Jurkat, Clone E6-1 (cell line): Measurements from ENCODE around the gene ARHGDIB.

Experiments used
- DNase-seq: peaks from one replicate; pipeline ENCODE4 v3.0.0-alpha.2; 2011; ENCODE audit warnings: low read depth, low spot score
- H3K4me3 ChIP-seq: 2 replicates; pipeline ENCODE4 v1.5.1; 2011; ENCODE audit warnings: mild to moderate bottlenecking, low read length, control low read depth, moderate library complexity

Gene ARHGDIB

DNA sequence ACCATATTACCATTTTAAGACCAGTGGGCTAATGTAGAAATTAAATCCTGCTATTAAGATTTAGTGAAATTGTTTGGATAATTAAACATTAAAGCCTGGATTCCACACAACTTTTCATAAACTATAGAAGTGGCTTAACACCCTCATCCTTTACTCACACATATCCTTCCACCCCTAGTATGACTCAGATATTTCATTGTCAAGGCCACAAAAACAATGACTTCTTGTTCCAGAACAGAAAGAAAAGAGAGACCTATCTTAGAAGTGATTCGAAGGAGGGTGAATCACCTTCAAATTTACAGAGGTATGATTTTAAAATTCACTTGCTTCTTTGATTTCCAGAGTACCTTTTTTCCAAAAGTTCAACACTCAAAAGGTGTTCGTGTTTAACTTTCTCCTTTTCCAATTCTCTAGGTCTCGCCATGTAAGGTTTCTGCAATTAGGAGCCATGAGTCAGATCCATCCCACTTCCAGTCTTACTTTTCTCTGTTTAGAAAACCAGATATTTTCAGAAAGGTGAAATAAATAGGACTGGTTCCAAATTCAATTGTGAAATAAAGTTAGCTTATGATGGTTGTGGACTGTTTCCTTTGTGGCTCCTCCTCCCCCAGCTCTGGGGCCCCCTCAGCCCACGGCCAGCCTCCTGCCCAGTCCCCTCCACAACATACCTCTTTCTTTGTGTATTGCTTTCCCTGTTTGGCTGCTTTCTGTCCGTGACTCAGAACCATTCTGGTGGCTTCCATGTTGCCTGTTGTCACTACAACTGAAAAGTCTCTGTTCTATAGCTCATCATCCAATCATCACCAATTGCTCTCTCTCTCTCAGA is 51.1 kb downstream of the ARHGDIB start:
- no peak overlapping the region for H3K4me3 ChIP-seq
- no peak for DNase-seq

DNA sequence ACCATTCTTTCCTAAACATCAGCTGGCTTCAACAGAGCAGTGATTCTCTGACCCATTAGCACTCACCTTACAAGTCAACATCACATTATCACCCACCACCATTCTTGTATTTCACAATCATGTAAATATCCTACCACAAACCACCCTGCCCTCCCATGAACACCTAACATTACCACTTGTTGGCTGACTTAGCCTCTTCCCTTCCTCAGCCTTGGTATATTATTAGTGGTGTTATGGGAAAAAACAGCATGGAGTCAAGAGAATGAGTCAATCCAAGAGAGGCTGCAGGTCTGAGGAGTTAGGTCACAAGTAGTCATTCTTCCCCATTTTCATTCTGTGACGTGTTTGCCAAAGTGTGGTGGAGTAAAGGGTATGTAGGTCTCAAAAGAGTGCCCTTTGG is 53.4 kb downstream of the ARHGDIB start:
- DNase-seq = no peak
- no peak overlapping the region for H3K4me3 ChIP-seq

DNA sequence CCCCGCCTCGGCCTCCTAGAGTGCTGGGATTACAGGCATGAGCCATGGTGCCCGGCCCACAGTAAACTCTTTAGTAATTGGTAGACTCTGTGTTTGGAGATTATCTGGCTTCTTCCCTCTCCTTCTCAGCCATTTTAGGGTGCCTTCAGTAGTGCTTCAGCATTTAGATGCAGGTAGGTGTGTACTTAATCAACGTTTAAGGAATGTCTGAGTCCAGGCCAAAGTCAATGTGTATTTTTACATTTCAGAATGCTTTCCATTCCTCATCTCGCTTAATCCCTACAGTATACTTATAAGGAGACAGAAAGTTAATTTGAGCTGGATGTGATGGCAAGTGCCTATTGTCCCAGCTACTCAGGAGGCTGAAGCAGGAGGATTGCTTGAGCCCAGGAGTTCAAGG is 55.3 kb downstream of the ARHGDIB start:
- no peak overlapping the region for H3K4me3 ChIP-seq
- no peak for DNase-seq

DNA sequence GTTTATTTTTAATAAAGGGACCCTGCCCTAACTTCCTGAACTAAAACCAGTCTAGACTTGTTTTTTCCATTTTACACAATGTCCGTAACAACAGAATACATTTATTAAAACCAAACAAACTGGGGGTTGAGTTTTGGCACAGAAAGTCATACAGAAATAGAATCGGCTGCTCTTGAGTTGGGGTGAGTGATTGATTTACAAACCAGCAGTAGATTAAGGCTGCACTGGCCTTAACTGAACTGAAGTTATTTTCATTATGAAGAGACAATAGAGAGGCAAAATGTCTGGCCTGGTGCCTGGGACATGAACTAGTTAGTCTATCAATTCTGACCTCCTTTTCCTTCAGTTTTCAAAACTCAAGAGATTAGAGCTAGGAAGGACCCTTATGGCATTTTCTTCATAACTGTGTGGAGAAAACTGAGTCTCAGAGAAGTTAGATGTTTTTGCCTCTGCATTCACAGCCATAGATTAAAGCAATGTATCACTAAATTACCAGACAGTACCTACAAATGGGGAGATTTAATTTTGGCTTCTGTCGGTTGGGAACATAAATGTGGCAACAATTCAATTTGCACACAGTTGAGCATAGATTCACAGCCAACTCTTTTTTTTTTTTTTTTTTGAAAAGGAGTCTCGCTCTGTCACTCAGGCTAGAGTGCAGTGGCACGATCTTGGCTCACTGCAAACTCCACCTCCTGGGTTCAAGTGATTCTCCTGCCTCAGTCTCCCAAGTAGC is 56.0 kb downstream of the ARHGDIB start:
- H3K4me3 ChIP-seq = no peak overlapping the region
- no peak for DNase-seq

GRCh38 chr12:14904854-14905253 is 56.5 kb downstream of the ARHGDIB start:
- H3K4me3 ChIP-seq = no peak overlapping the region

DNA sequence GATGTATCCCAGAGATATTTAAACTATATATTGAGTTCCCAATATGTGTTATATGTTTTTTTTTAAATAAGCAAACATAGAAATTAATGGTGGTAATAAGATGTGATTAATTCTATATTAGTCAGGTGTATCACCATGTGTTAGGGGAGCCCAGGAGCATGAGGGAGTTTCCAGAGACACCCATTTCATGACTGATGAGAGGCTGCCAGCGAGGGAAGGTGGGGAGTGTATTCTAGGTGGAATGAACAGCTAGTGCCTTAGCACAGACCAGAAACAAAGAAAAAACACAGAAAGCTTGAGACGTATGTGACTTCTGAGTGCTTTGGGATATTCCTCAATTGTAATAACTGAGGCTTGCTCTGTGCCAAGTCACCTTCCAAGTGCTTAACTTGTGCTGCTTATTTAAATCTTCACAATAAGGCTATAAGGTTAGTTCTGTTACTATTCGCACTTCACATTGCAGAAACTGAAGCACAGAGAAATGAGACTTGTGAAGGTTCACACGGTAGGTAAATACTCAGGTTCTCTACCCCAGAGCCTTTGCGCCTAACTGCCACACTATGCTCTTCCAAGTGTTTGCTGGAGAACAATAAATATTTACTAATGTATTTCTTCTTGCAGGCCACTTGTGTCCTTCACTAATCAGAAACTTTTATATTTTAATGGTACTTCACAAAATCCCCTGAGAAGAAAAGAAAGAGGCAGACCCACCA is 57.9 kb downstream of the ARHGDIB start:
- no peak for DNase-seq
- H3K4me3 ChIP-seq = no peak overlapping the region

More at GRCh38 chr12:14904854-14905253, 56.5 kb downstream of the ARHGDIB start:
- DNase-seq = no peak

- no peak overlapping the region for H3K4me3 ChIP-seq
- DNase-seq = no peak
Measured at GRCh38 chr12:14902465-14902864, 58.9 kb downstream of the ARHGDIB start.

- H3K4me3 ChIP-seq = no peak overlapping the region
- peak; percentile 23 for DNase-seq
Measured at GRCh38 chr12:14901228-14901562, 60.2 kb downstream of the ARHGDIB start.

- no peak overlapping the region for H3K4me3 ChIP-seq
- no peak for DNase-seq
Measured at GRCh38 chr12:14900521-14901227, 60.7 kb downstream of the ARHGDIB start.

DNA sequence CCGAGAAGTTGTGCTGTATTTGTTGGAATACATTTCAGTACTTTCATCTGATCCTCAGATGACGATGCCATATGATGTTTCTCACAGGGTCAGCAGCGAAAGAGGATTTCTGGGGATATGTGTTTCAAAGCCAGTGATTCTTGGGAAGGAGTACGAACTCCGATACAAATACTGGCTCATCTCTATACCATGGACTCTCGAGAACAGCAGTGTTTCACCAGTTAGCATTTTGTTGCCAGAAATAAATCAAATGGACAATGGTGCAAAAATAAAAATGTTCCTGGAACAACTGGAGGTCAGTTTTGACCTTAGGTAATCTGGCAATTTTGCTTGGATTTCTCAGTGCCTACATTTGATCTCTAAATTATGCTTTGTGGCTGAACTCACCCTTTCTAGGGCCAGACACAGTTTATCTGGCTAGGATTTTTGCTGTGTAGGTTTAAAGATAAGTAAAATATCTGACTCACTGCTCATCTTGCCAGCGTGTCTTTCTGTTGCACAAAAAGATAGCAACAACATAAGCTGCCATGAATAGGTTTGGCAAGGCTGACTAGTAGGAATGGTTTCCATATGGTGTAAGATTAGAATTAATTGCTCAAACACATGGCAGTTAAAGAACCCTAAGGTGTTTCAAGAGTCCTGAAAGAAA is 64.8 kb downstream of the ARHGDIB start:
- no peak overlapping the region for H3K4me3 ChIP-seq
- DNase-seq = no peak

DNA sequence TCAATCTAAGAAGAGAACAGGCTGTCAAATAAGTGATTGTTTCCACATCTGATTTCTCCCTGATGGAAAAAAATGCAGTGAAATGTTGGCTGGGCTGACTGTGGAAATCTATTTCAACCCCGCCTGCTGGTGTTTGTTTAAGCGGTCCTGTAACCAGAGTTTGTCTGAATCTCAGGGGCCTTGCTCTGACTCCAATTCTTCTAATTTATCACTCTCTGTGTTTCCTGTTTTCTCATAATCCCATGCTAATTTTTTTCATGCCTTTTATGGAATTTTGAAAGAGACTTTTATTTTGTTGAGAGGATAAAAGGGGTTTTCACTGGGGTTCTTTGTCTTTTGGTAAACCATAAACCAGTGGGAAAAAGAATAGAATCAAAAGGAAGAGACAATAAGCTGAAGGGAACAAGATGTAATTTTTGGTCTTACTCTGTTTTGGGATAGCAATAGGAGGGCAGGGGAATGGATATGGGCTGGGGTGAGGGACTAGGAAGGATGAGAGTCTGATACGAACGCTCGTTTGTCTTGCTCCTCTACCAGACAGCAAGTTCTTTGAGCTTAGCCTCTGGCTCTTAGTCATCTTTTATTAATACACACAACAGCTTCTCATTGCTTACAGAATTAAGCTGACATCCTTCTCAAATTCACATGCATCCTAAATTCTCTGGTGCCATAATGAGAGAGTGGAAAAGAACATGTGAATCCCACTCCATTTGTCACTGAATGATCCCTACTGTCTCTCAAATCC is 67.7 kb downstream of the ARHGDIB start:
- no peak overlapping the region for H3K4me3 ChIP-seq
- no peak for DNase-seq

DNA sequence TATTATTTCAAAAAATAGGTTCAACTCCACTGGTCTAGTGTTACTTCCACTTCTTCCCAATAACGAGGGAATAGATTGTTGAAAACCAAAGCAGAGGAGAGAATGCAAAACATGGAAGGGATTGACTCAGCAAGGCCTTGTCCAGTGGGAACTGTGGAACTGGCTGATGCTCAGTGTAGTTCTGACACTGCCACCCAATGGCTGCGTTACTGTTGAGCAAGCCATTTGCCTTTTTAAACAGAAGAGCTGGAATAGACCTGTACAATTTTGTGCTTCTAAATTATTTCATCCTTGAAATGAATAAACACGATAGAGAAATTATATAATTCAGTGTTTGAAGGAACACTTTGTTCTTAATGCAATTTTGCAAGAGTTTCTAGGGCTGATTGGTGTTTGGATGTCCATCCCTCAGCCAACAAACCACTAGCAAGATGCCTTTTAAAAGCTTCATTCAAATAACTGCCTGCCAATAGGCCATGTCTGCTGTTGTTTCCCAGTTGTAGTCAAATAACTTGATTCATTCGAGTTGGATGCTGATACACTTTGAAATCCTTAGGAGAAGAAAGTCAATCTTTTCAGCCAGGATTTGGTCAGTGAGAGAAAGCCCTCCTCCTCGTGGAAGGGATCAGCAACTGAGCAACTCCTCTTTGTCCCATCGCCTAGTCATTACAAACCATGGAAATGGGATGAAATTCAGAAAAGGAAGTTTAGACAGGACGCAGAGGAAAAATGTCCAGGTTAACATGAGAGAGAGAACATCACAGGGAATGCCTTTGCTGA is 68.5 kb downstream of the ARHGDIB start:
- H3K4me3 ChIP-seq = no peak overlapping the region
- DNase-seq = no peak
